Pericardium fibroblast (primary cell): ENCODE data around the gene LMO7. TPM values are rescaled to one million over a fixed set of nuclear protein-coding genes. Genes with fewer than 3 reads are reported as not detected.

Source experiments
- total RNA-seq: library from RNA; depleted of rRNA; stranded (reverse); fragments of >200 nt; gene quantifications from 2 replicates; pipeline ENCODE4 v1.2.3, GENCODE V29; 2015

The LMO7 gene
- total RNA-seq = 16.4 and 71.6 TPM in 2 replicates

GRCh38 chr13:75635828-75636435 is at the start of gene LMO7:
TSS of gene LMO7 (plus strand) at chr13:75636330. CDS start at chr13:75636658, 328 bp downstream.

Other genes with a start within 250 kb of the LMO7 start
- 6.5 and 7.0 TPM in 2 replicates for gene TBC1D4, start 154.2 kb upstream of the LMO7 start, total RNA-seq
- gene COMMD6, start 98.5 kb upstream of the LMO7 start, total RNA-seq = 82.8 and 101 TPM in 2 replicates
- 29.3 and 36.3 TPM in 2 replicates for gene UCHL3, start 86.5 kb upstream of the LMO7 start, total RNA-seq